IPS-11a (cell line): ENCODE measurements around the gene SSBP3.
"Not testable (repeated sequence)": the region's sequence is repeated elsewhere in the genome, so short reads cannot be mapped to it uniquely, and the experiment has no call there.

Experiments used
- H3K4me3 ChIP-seq: one replicate; pipeline ENCODE4 v1.5.1; 2013; ENCODE audit warnings: low read depth, low read length, control low read depth

SSBP3 gene

GRCh38 chr1:54353959-54354358 lies 52.2 kb downstream of the SSBP3 start:
- no peak overlapping the region for H3K4me3 ChIP-seq

- H3K4me3 ChIP-seq = no peak overlapping the region
Observed at GRCh38 chr1:54352755-54353154, 53.4 kb downstream of the SSBP3 start.

- no peak overlapping the region for H3K4me3 ChIP-seq
Observed at GRCh38 chr1:54350360-54350759, 55.8 kb downstream of the SSBP3 start.

GRCh38 chr1:54348700-54349021 lies 57.5 kb downstream of the SSBP3 start:
- H3K4me3 ChIP-seq = no peak overlapping the region

- no peak overlapping the region for H3K4me3 ChIP-seq
Observed at GRCh38 chr1:54347955-54348699, 58.1 kb downstream of the SSBP3 start.

GRCh38 chr1:54347261-54347954 lies 58.8 kb downstream of the SSBP3 start:
- H3K4me3 ChIP-seq = no peak overlapping the region

- not testable (repeated sequence) for H3K4me3 ChIP-seq
Observed at GRCh38 chr1:54345548-54345947, 60.6 kb downstream of the SSBP3 start.

GRCh38 chr1:54345116-54345515 lies 61.1 kb downstream of the SSBP3 start:
- no peak overlapping the region for H3K4me3 ChIP-seq

- no peak overlapping the region for H3K4me3 ChIP-seq
Observed at GRCh38 chr1:54342742-54343687, 63.2 kb downstream of the SSBP3 start.

GRCh38 chr1:54342288-54342687 lies 63.9 kb downstream of the SSBP3 start:
- no peak overlapping the region for H3K4me3 ChIP-seq

GRCh38 chr1:54341763-54342162 lies 64.4 kb downstream of the SSBP3 start:
- H3K4me3 ChIP-seq = no peak overlapping the region

- H3K4me3 ChIP-seq = no peak overlapping the region
Observed at GRCh38 chr1:54340878-54341277, 65.3 kb downstream of the SSBP3 start.

GRCh38 chr1:54340434-54340833 lies 65.8 kb downstream of the SSBP3 start:
- H3K4me3 ChIP-seq = no peak overlapping the region

GRCh38 chr1:54339126-54339525 lies 67.1 kb downstream of the SSBP3 start:
- no peak overlapping the region for H3K4me3 ChIP-seq

GRCh38 chr1:54338464-54338863 lies 67.7 kb downstream of the SSBP3 start:
- no peak overlapping the region for H3K4me3 ChIP-seq

GRCh38 chr1:54337928-54338327 lies 68.3 kb downstream of the SSBP3 start:
- H3K4me3 ChIP-seq = no peak overlapping the region

GRCh38 chr1:54337034-54337433 lies 69.2 kb downstream of the SSBP3 start:
- no peak overlapping the region for H3K4me3 ChIP-seq

- H3K4me3 ChIP-seq = no peak overlapping the region
Observed at GRCh38 chr1:54336116-54336515, 70.1 kb downstream of the SSBP3 start.

GRCh38 chr1:54335755-54336108 lies 70.5 kb downstream of the SSBP3 start:
- H3K4me3 ChIP-seq = no peak overlapping the region

- no peak overlapping the region for H3K4me3 ChIP-seq
Observed at GRCh38 chr1:54335011-54335754, 71.0 kb downstream of the SSBP3 start.
